Loucy (cell line): ENCODE measurements around the gene PPM1G.
"Not testable (repeated sequence)": the region's sequence is repeated elsewhere in the genome, so short reads cannot be mapped to it uniquely, and the experiment has no call there.

ENCODE experiments used
- H2AFZ ChIP-seq: fragments of 200-600 bp; sonication (generic); 2 replicates; pipeline ENCODE4 v1.6.0; 2016; ENCODE audit warnings: antibody characterized with exemption, mild to moderate bottlenecking, low read length, moderate library complexity
- H3F3A ChIP-seq: fragments of 200-600 bp; 2 replicates; pipeline ENCODE4 v1.6.0; 2016; ENCODE audit warnings: antibody characterized with exemption, low read depth, mild to moderate bottlenecking
- H3K27me3 ChIP-seq: fragments of 200-600 bp; sonication (generic); 2 replicates; pipeline ENCODE4 v1.6.1; 2014; ENCODE audit warnings: low read length, mild to moderate bottlenecking; ENCODE audit not compliant: insufficient read depth, poor library complexity, severe bottlenecking
- H3K36me3 ChIP-seq: fragments of 200-600 bp; sonication (generic); 2 replicates; pipeline ENCODE4 v1.6.1; 2016; ENCODE audit warnings: low read length; ENCODE audit not compliant: insufficient read depth
- H3K4me1 ChIP-seq: fragments of 200-600 bp; sonication (generic); 2 replicates; pipeline ENCODE4 v1.5.1; 2014; ENCODE audit warnings: low read length, mild to moderate bottlenecking; ENCODE audit not compliant: insufficient read depth, poor library complexity, severe bottlenecking
- H3K4me2 ChIP-seq: fragments of 200-600 bp; sonication (generic); 2 replicates; pipeline ENCODE4 v1.6.0; 2014; ENCODE audit warnings: antibody characterized with exemption, low read length, low read depth, mild to moderate bottlenecking; ENCODE audit not compliant: poor library complexity, severe bottlenecking
- H3K4me3 ChIP-seq: fragments of 200-600 bp; sonication (generic); 2 replicates; pipeline ENCODE4 v1.5.1; 2014; ENCODE audit warnings: low read length, mild to moderate bottlenecking, mixed read lengths; ENCODE audit not compliant: poor library complexity, severe bottlenecking
- H3K79me2 ChIP-seq: fragments of 200-600 bp; sonication (generic); 2 replicates; pipeline ENCODE4 v1.6.1; 2014; ENCODE audit warnings: low read length; ENCODE audit not compliant: insufficient read depth
- H3K9ac ChIP-seq: fragments of 200-600 bp; sonication (generic); 2 replicates; pipeline ENCODE4 v1.6.0; 2014; ENCODE audit warnings: mild to moderate bottlenecking, low read depth, low read length, moderate library complexity; ENCODE audit not compliant: poor library complexity, severe bottlenecking
- H3K9me2 ChIP-seq: fragments of 200-600 bp; sonication (generic); replicated peaks from 2 replicates; pipeline ENCODE4 v1.6.1; 2016; ENCODE audit warnings: low read depth, low read length, mixed read lengths
- H3K9me3 ChIP-seq: fragments of 200-600 bp; sonication (generic); 2 replicates; pipeline ENCODE4 v1.6.1; 2014; ENCODE audit warnings: mild to moderate bottlenecking, antibody characterized with exemption, low read length, low read depth; ENCODE audit not compliant: insufficient read depth
- H4K20me1 ChIP-seq: fragments of 200-600 bp; sonication (generic); 2 replicates; pipeline ENCODE4 v1.6.0; 2014; ENCODE audit warnings: antibody characterized with exemption, low read length, mild to moderate bottlenecking; ENCODE audit not compliant: insufficient read depth, poor library complexity, severe bottlenecking
- EZH2phosphoT487 ChIP-seq: fragments of 200-600 bp; IDR thresholded peaks from 2 replicates; pipeline ENCODE4 v1.6.1; 2018; ENCODE audit warnings: antibody characterized with exemption, mild to moderate bottlenecking, moderate library complexity, borderline replicate concordance
- TF ChIP-seq, protein P1 (sequence below): fragments of 200-600 bp; sonication (generic); conservative IDR thresholded peaks from 2 replicates; pipeline ENCODE4 v1.5.1; 2014; ENCODE audit warnings: mild to moderate bottlenecking, antibody characterized with exemption, low read length

Gene PPM1G

DNA sequence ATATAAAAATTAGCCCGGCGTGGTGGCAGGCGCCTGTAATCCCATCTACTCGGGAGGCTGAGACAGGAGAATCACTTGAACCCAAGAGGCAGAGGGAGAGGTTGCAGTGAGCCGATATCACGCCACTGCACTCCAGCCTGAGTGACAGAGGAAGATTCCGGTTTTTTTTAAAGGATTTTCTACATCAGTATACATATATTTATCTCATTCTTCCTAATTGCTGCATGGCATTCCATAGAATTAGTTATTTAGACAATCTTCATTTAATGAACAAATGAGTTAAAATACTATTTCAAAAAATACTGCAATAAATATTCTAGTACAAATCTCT is 54.8 kb downstream of the PPM1G start:
- Histone ChIP-seq H3K4me2 (peak overlapping the region; percentile 98), H3K9me3 (no peaks in the 10 kb centered on the region), H4K20me1 (peaks cover 26% of the 10 kb centered on the region), H3K4me3 (peak overlapping the region; percentile 93), H2AFZ (no peak overlapping the region), H3K9ac (peak overlapping the region; percentile 94), H3K9me2 (no peaks in the 10 kb centered on the region), H3K36me3 (no peaks in the 10 kb centered on the region), H3F3A (0 out of 2 replicates have a peak, but pooled peaks cover 2% of the 10 kb centered on the region), H3K4me1 (peaks cover 26% of the 10 kb centered on the region), H3K27me3 (no peaks in the 10 kb centered on the region), H3K79me2 (peaks cover 85% of the 10 kb centered on the region)
- TF ChIP-seq, protein P1, sequence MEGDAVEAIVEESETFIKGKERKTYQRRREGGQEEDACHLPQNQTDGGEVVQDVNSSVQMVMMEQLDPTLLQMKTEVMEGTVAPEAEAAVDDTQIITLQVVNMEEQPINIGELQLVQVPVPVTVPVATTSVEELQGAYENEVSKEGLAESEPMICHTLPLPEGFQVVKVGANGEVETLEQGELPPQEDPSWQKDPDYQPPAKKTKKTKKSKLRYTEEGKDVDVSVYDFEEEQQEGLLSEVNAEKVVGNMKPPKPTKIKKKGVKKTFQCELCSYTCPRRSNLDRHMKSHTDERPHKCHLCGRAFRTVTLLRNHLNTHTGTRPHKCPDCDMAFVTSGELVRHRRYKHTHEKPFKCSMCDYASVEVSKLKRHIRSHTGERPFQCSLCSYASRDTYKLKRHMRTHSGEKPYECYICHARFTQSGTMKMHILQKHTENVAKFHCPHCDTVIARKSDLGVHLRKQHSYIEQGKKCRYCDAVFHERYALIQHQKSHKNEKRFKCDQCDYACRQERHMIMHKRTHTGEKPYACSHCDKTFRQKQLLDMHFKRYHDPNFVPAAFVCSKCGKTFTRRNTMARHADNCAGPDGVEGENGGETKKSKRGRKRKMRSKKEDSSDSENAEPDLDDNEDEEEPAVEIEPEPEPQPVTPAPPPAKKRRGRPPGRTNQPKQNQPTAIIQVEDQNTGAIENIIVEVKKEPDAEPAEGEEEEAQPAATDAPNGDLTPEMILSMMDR: no peak
- TF ChIP-seq EZH2phosphoT487: no peak

DNA sequence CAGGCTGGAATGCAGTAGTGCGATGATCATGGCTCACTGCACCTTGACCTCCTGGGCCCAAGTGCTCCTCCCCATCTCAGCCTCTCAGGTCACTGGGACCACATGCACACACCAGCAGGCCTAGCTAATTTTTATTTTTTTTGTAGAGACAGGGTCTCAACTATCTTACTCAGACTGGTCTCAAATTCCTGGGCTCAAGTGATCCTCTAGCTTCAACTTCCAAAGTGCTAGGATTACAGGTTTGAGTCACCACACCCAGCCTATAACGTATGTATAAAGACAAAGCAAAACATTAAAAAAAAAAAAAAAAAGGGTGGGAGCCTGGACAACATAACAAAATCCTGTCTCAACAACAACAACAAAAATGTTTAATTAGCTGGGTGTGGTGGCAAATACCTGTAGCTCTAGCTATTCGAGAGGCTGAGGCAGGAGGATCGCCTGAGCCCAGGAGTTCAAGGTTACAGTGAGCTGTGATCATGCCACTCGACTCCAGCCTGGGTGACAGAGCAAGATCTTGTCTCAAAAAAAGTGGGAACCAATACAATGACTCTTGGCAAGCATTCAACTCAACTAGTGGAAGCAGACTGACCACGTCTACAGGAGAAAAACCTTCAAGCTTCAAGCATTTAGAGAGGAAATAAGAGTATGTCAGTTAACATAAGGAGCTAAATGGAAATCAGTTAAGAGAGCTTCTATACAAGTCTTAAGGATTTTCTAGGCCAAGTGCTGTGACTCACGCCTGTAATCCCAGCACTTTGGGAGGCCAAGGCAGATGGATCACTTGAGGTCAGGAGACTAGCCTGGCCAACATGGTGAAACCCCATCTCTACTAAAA is 55.4 kb downstream of the PPM1G start:
- H3K4me1 ChIP-seq: peaks cover 26% of the 10 kb centered on the region
- peak overlapping the region; percentile 98 for H3K4me2 ChIP-seq
- peaks cover 89% of the 10 kb centered on the region for H3K79me2 ChIP-seq
- H3F3A ChIP-seq: 0 out of 2 replicates have a peak, but pooled peaks cover 2% of the 10 kb centered on the region
- peak overlapping the region; percentile 93 for H3K4me3 ChIP-seq
- H3K27me3 ChIP-seq: no peaks in the 10 kb centered on the region
- TF ChIP-seq EZH2phosphoT487: no peak
- TF ChIP-seq, protein P1: no peak
- no peaks in the 10 kb centered on the region for H3K9me2 ChIP-seq
- no peaks in the 10 kb centered on the region for H3K36me3 ChIP-seq
- no peak overlapping the region for H2AFZ ChIP-seq
- H3K9ac ChIP-seq: no peak overlapping the region
- H3K9me3 ChIP-seq: no peaks in the 10 kb centered on the region
- H4K20me1 ChIP-seq: peaks cover 26% of the 10 kb centered on the region

DNA sequence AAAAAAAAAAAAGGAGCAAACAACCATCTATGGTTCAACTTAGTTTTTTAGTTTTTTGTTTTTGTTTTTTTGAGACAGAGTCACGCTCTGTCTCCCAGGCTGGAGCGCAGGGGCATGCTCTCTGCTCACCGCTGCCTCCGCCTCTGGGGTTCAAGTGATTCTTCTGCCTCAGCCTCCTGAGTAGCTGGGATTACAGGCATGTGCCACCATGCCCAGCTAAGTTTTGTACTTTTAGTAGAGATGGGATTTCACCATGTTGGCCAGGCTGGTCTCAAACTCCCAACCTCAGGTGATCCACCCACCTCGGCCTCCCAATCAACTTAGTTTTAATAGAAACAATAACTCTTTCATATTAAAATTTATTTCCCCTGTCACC is 56.0 kb downstream of the PPM1G start:
- Histone ChIP-seq H3K4me2 (peak overlapping the region; percentile 98), H3K4me1 (peaks cover 26% of the 10 kb centered on the region), H3K79me2 (peaks cover 88% of the 10 kb centered on the region), H4K20me1 (peaks cover 26% of the 10 kb centered on the region)
- H3K27me3 ChIP-seq, H3K4me3 ChIP-seq, H3K36me3 ChIP-seq, H2AFZ ChIP-seq, H3K9me3 ChIP-seq, H3K9ac ChIP-seq, H3K9me2 ChIP-seq, H3F3A ChIP-seq: not testable (repeated sequence)
